B cell (primary cell): ENCODE results near the gene GNA14.

Experiments
- EZH2 ChIP-seq: IDR thresholded peaks from 2 replicates; pipeline ENCODE4 v1.6.1; 2012; ENCODE audit warnings: borderline replicate concordance, low read depth, mild to moderate bottlenecking, moderate library complexity, low read length; ENCODE audit not compliant: insufficient read depth, poor library complexity, severe bottlenecking
- TF ChIP-seq, protein P1 (sequence below): fragments of 200-600 bp; IDR thresholded peaks from one replicate; pipeline ENCODE4 v1.8.0; 2022; ENCODE audit warnings: antibody characterized with exemption, mild to moderate bottlenecking

DNA sequence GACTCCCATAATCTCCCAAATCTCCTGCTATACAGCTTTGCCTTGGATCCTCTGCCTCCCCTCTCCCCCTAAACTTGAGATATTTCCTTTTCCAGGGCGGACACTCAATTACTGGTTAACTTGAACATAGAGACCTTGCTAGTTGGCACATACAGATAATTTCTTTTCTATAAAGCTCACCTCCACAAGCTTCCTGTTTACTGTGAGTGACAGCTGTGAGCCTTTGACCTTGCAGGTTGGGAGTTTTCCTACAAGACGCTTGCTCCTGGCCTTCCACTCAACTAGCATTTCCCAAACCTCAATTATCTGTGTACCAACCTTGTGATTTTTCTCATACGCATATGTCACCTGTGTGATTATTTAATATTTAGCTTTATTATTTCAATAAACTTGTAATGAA is 114.5 kb downstream of the GNA14 start:
- TF ChIP-seq, protein P1, sequence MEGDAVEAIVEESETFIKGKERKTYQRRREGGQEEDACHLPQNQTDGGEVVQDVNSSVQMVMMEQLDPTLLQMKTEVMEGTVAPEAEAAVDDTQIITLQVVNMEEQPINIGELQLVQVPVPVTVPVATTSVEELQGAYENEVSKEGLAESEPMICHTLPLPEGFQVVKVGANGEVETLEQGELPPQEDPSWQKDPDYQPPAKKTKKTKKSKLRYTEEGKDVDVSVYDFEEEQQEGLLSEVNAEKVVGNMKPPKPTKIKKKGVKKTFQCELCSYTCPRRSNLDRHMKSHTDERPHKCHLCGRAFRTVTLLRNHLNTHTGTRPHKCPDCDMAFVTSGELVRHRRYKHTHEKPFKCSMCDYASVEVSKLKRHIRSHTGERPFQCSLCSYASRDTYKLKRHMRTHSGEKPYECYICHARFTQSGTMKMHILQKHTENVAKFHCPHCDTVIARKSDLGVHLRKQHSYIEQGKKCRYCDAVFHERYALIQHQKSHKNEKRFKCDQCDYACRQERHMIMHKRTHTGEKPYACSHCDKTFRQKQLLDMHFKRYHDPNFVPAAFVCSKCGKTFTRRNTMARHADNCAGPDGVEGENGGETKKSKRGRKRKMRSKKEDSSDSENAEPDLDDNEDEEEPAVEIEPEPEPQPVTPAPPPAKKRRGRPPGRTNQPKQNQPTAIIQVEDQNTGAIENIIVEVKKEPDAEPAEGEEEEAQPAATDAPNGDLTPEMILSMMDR: no peak
- TF ChIP-seq EZH2: no peak
